HEK293T (cell line): Measurements from ENCODE around the gene CCL3.
"Not testable (repeated sequence)": the region's sequence is repeated elsewhere in the genome, so short reads cannot be mapped to it uniquely, and the experiment has no call there.

ENCODE experiments used
- CTCF ChIA-PET: fragments of 350-600 bp; formaldehyde crosslinking; extraction: SDS; loops from one replicate; lab custom pipeline; 2021; ENCODE audit warnings: antibody characterized with exemption, inconsistent platforms; lab: Yijun Ruan, JAX
- POLR2A ChIA-PET: fragments of 350-600 bp; formaldehyde crosslinking; extraction: SDS; loops from one replicate; lab custom pipeline; 2020; ENCODE audit warnings: antibody characterized with exemption, inconsistent platforms; lab: Yijun Ruan, JAX
- DNase-seq: peaks from one replicate; pipeline ENCODE4 v3.0.0; 2012; ENCODE audit warnings: mixed read lengths; ENCODE audit errors: extremely low spot score
- ARNT ChIP-seq: fragments of 450-650 bp; IDR thresholded peaks from 2 replicates; pipeline ENCODE4 v1.6.1; 2017; ENCODE audit warnings: mild to moderate bottlenecking
- BHLHE40 ChIP-seq: fragments of 450-650 bp; IDR thresholded peaks from 2 replicates; pipeline ENCODE4 v1.6.1; 2016; ENCODE audit warnings: mild to moderate bottlenecking, moderate library complexity, borderline replicate concordance
- CTBP1 ChIP-seq: fragments of 450-650 bp; IDR thresholded peaks from 2 replicates; pipeline ENCODE4 v1.6.1; 2016; ENCODE audit warnings: borderline replicate concordance
- ELF4 ChIP-seq: fragments of 450-650 bp; IDR thresholded peaks from 2 replicates; pipeline ENCODE4 v1.6.1; 2017; ENCODE audit warnings: antibody characterized with exemption
- FOXA1 ChIP-seq: fragments of 450-650 bp; IDR thresholded peaks from 2 replicates; pipeline ENCODE4 v1.6.1; 2016; ENCODE audit warnings: mild to moderate bottlenecking
- FOXK2 ChIP-seq: fragments of 450-650 bp; IDR thresholded peaks from 2 replicates; pipeline ENCODE4 v1.6.1; 2016; ENCODE audit warnings: mild to moderate bottlenecking
- FOXM1 ChIP-seq: fragments of 450-650 bp; IDR thresholded peaks from 2 replicates; pipeline ENCODE4 v1.6.1; 2017; ENCODE audit warnings: mild to moderate bottlenecking, borderline replicate concordance
- HDGF ChIP-seq: fragments of 450-650 bp; IDR thresholded peaks from 2 replicates; pipeline ENCODE4 v1.6.1; 2017; ENCODE audit warnings: antibody characterized with exemption, borderline replicate concordance
- L3MBTL2 ChIP-seq: fragments of 450-650 bp; conservative IDR thresholded peaks from 2 replicates; pipeline ENCODE4 v1.6.1; 2016; ENCODE audit warnings: mild to moderate bottlenecking
- LEF1 ChIP-seq: fragments of 450-650 bp; IDR thresholded peaks from 2 replicates; pipeline ENCODE4 v1.6.1; 2017; ENCODE audit warnings: mild to moderate bottlenecking, borderline replicate concordance
- NFRKB ChIP-seq: fragments of 450-650 bp; IDR thresholded peaks from 2 replicates; pipeline ENCODE4 v1.6.1; 2016; ENCODE audit warnings: mild to moderate bottlenecking, moderate library complexity
- PKNOX1 ChIP-seq: fragments of 450-650 bp; IDR thresholded peaks from 2 replicates; pipeline ENCODE4 v1.6.1; 2016
- SP1 ChIP-seq: fragments of 450-650 bp; IDR thresholded peaks from 2 replicates; pipeline ENCODE4 v1.6.1; 2017
- SUZ12 ChIP-seq: fragments of 450-650 bp; IDR thresholded peaks from 2 replicates; pipeline ENCODE4 v1.6.1; 2016; ENCODE audit warnings: mild to moderate bottlenecking
- TARDBP ChIP-seq: fragments of 450-650 bp; IDR thresholded peaks from 2 replicates; pipeline ENCODE4 v1.6.1; 2016
- ZNF384 ChIP-seq: fragments of 450-650 bp; IDR thresholded peaks from 2 replicates; pipeline ENCODE4 v1.6.1; 2016

The CCL3 gene

DNA sequence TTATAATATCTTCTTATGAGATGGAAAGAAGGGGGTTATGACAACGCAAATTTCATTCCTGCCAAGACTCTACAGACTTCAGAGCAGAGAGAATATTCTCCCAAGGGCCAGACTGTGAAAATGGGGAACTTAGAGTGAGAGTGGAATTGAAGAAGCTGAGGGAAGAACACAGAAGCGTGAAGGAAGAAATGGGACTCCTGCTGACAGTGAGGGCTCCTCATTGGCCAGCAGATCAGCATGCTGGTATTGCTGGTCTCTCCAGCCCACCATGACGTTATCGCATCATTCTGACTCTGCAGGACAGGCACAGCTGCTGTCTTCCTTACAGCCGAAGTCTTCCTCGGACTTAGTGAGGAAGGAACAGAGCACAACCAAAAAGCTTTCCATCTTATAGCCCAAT is 38.0 kb upstream of the CCL3 start:
- no peak for TF ChIP-seq ARNT
- no peak for TF ChIP-seq NFRKB
- TF ChIP-seq FOXK2: no peak
- TF ChIP-seq LEF1: no peak
- no peak for TF ChIP-seq FOXM1
- no peak for TF ChIP-seq L3MBTL2
- no peak for TF ChIP-seq FOXA1
- TF ChIP-seq ELF4: no peak
- no peak for TF ChIP-seq ZNF384
- no peak for TF ChIP-seq HDGF
- TF ChIP-seq BHLHE40: no peak
- TF ChIP-seq PKNOX1: no peak
- TF ChIP-seq CTBP1: no peak
- CTCF ChIA-PET: interaction anchor here (0.9 to 2.8 kb wide), 2 partner anchors 10 to 21 kb away, joined by 3 to 16 read pairs; no protein-coding TSS in a partner anchor
- no peak for DNase-seq
- POLR2A ChIA-PET: interaction anchor here (1.8 kb wide), 1 partner anchor 197 kb away, joined by 4 read pairs; the partner anchor contains the start of gene RDM1

DNA sequence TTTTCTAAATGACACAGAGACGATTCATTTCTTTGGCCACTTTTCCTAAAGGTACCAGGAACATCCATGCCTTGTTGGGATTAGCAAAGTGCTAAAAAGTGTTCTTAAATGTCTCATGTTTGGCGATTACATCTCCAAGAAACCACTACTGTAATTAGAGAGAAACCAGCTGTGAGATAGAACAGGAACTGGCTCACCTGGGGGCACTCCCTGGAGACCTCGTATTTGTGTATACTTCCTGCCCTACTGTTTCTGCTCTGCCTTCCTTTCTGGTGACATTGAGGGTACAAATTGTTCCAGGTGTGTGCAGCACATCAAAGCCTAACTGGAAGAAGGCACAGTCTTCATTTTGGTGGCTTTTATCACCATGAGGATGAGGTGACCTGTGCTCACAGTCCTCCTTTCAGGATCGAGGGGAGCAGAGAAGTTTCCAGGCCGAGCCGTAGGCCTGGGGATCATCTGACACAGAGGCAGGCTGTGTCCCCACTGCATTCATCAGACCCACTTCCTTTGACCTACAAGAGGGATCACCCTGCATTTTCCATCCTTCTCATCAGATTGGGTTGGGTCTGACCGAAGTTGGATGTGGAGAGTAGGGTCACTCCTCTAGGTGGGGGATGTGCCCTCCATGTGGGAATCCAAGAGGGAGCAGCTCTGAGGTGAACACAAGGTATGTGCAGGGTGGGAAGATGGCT is 37.4 kb upstream of the CCL3 start:
- POLR2A ChIA-PET: no interaction called here
- no peak for DNase-seq
- no peak for TF ChIP-seq ARNT
- TF ChIP-seq L3MBTL2: no peak
- TF ChIP-seq SUZ12: no peak
- TF ChIP-seq HDGF: no peak
- no peak for TF ChIP-seq FOXA1
- no peak for TF ChIP-seq SP1
- TF ChIP-seq TARDBP: no peak
- no peak for TF ChIP-seq NFRKB
- no peak for TF ChIP-seq FOXK2
- no peak for TF ChIP-seq LEF1
- no peak for TF ChIP-seq ZNF384
- no peak for TF ChIP-seq BHLHE40
- TF ChIP-seq FOXM1: no peak
- no peak for TF ChIP-seq ELF4
- TF ChIP-seq CTBP1: no peak
- no peak for TF ChIP-seq PKNOX1
- CTCF ChIA-PET: interaction anchor here (1.3 kb wide), 1 partner anchor 21 kb away, joined by 3 read pairs; no protein-coding TSS in a partner anchor

DNA sequence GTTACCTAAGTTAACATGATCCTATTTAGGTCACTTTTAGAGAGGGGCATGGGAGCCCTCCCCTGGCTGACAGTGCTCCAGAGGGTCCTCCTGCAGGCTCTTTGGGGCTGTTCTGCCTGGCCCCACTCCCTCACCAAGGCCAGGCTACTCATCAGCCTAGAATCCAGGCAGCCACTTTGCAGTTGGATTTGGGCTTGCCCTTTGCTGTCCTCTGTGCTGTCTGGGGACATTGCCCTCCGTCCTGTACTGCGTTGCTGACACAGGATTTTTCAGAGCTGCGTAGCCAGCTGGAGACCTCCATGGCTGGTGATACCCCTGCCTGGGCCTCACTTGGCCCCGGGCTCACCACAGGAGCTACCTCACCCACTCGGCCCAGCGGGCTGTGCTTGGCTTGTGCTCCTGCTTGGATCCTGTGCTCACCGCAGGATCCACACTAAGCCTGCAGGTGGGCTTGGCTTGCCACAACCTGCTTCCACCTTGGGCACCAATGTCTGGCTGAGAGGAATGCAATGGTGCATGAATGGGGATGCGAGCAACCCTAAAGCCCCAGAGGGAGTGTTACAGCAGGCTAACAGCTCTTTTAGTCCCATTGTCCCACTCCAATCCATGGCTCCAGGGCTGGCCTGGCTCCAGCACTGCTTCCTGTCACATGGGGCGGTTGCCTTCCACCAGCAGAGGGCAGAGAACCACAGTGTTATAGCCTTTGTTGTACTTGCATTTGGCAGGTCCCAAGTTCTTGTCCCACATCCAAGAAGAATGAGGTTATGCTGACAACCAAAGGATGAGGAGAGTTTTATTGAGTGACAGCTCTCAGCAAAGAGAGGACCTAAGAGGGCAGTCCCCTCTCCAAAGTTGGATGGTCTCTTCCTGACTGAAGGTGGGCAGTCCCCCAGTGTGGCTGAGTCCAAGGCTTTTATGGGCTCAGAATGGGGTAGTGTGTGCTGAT is 35.2 kb upstream of the CCL3 start:
- ChIA-PET POLR2A (interaction anchor here (0.6 kb wide), 1 partner anchor 194 kb away, joined by 3 read pairs; the partner anchor contains the start of gene RDM1), CTCF (interaction anchor here (0.5 kb wide), 1 partner anchor 29 kb away, joined by 4 read pairs; no protein-coding TSS in a partner anchor)
- no peak for DNase-seq
- TF ChIP-seq CTBP1 (no peak), PKNOX1 (peak; percentile 35; the same call in 1 of the 2 replicates), TARDBP (no peak)

- TF ChIP-seq LEF1 (no peak), L3MBTL2 (no peak), TARDBP (no peak), HDGF (no peak), ELF4 (no peak), ARNT (no peak), SP1 (no peak), PKNOX1 (no peak), CTBP1 (no peak), FOXA1 (no peak), FOXK2 (no peak), NFRKB (no peak), FOXM1 (no peak), ZNF384 (no peak), BHLHE40 (no peak), SUZ12 (no peak)
- POLR2A ChIA-PET: interaction anchor here (1.1 kb wide), 1 partner anchor 314 kb away, joined by 4 read pairs; the partner anchor contains the start of gene TAF15
- CTCF ChIA-PET: interaction anchor here (1.1 kb wide), 1 partner anchor 25 kb away, joined by 6 read pairs; no protein-coding TSS in a partner anchor
- DNase-seq: no peak
These were observed 33.5 kb upstream of the CCL3 start for GRCh38 chr17:36123431-36123830.

- DNase-seq, CTCF ChIA-PET, POLR2A ChIA-PET: not testable (repeated sequence)
These were observed 31.2 kb upstream of the CCL3 start for GRCh38 chr17:36121099-36121498.
